Measurements from ENCODE around the gene MFSD11. TPM values are rescaled to one million over a fixed set of nuclear protein-coding genes. Genes with fewer than 3 reads are reported as not detected.
"Not testable (repeated sequence)": the region's sequence is repeated elsewhere in the genome, so short reads cannot be mapped to it uniquely, and the experiment has no call there.

Gene MFSD11
- total RNA-seq, 1 experiment from 2014 or later: 42.3 TPM

- Histone ChIP-seq H3K4me3 (ENCODE audit: low read depth in 2 of 2, low read length in 2 of 2) (no peak overlapping the region), H3K27ac (ENCODE audit: low read length) (no peak overlapping the region), H3K36me3 (ENCODE audit: control insufficient read depth, insufficient read depth, low read length) (peaks cover 33% of the 10 kb centered on the region), H3K4me1 (ENCODE audit: control insufficient read depth, insufficient read depth, low read length) (no peaks in the 10 kb centered on the region), H3K9me3 (ENCODE audit: control insufficient read depth, insufficient read depth, low read depth, low read length) (no peaks in the 10 kb centered on the region), H3K27me3 (ENCODE audit: control insufficient read depth, insufficient read depth, low read length) (no peaks in the 10 kb centered on the region)
- DNase-seq (ENCODE audit: low read depth, low spot score) (no peak), ATAC-seq (no peak)
- in situ Hi-C loops (cut with HindIII; ENCODE audit: low pct_unique_long_range_greater_than_20kb, low sequenced_read_pairs) (no loop called here), intact Hi-C loops (cut with micrococcal nuclease; ENCODE audit: unreplicated experiment) (no loop called here)
- TF ChIP-seq, protein P1, sequence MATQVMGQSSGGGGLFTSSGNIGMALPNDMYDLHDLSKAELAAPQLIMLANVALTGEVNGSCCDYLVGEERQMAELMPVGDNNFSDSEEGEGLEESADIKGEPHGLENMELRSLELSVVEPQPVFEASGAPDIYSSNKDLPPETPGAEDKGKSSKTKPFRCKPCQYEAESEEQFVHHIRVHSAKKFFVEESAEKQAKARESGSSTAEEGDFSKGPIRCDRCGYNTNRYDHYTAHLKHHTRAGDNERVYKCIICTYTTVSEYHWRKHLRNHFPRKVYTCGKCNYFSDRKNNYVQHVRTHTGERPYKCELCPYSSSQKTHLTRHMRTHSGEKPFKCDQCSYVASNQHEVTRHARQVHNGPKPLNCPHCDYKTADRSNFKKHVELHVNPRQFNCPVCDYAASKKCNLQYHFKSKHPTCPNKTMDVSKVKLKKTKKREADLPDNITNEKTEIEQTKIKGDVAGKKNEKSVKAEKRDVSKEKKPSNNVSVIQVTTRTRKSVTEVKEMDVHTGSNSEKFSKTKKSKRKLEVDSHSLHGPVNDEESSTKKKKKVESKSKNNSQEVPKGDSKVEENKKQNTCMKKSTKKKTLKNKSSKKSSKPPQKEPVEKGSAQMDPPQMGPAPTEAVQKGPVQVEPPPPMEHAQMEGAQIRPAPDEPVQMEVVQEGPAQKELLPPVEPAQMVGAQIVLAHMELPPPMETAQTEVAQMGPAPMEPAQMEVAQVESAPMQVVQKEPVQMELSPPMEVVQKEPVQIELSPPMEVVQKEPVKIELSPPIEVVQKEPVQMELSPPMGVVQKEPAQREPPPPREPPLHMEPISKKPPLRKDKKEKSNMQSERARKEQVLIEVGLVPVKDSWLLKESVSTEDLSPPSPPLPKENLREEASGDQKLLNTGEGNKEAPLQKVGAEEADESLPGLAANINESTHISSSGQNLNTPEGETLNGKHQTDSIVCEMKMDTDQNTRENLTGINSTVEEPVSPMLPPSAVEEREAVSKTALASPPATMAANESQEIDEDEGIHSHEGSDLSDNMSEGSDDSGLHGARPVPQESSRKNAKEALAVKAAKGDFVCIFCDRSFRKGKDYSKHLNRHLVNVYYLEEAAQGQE (IDR thresholded peaks at IDR 0.05; ENCODE audit: insufficient read depth in 1 of 2, low read depth in 2 of 2, low read length in 1 of 2): no peak
- TF ChIP-seq TCF7L2 (IDR thresholded peaks at IDR 0.05; ENCODE audit: low read depth, low read length): no peak
- no peak for TF ChIP-seq SIN3A (IDR thresholded peaks at IDR 0.05; ENCODE audit: borderline replicate concordance, insufficient read depth, low read depth, low read length)
- TF ChIP-seq, protein P2, sequence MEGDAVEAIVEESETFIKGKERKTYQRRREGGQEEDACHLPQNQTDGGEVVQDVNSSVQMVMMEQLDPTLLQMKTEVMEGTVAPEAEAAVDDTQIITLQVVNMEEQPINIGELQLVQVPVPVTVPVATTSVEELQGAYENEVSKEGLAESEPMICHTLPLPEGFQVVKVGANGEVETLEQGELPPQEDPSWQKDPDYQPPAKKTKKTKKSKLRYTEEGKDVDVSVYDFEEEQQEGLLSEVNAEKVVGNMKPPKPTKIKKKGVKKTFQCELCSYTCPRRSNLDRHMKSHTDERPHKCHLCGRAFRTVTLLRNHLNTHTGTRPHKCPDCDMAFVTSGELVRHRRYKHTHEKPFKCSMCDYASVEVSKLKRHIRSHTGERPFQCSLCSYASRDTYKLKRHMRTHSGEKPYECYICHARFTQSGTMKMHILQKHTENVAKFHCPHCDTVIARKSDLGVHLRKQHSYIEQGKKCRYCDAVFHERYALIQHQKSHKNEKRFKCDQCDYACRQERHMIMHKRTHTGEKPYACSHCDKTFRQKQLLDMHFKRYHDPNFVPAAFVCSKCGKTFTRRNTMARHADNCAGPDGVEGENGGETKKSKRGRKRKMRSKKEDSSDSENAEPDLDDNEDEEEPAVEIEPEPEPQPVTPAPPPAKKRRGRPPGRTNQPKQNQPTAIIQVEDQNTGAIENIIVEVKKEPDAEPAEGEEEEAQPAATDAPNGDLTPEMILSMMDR (IDR thresholded peaks at IDR 0.05): no peak
- no peak for TF ChIP-seq POLR2AphosphoS5 (IDR thresholded peaks at IDR 0.05; ENCODE audit: low read depth, low read length)
- POLR2A ChIA-PET: no interaction called here
- no TSS peak for BruUV-seq (replicated peaks)
- CTCF ChIA-PET: no interaction called here
Measured at GRCh38 chr17:76722279-76722678, 15.6 kb upstream of the MFSD11 start.

- POLR2A ChIA-PET; H3K27ac ChIP-seq (ENCODE audit: low read length); BruUV-seq (replicated peaks); ATAC-seq; H3K4me3 ChIP-seq (ENCODE audit: low read depth in 2 of 2, low read length in 2 of 2); intact Hi-C loops (cut with micrococcal nuclease; ENCODE audit: unreplicated experiment); CTCF ChIA-PET; H3K27me3 ChIP-seq (ENCODE audit: control insufficient read depth, insufficient read depth, low read length); H3K9me3 ChIP-seq (ENCODE audit: control insufficient read depth, insufficient read depth, low read depth, low read length); H3K4me1 ChIP-seq (ENCODE audit: control insufficient read depth, insufficient read depth, low read length); DNase-seq (ENCODE audit: low read depth, low spot score); in situ Hi-C loops (cut with HindIII; ENCODE audit: low pct_unique_long_range_greater_than_20kb, low sequenced_read_pairs): not testable (repeated sequence)
- peaks cover 33% of the 10 kb centered on the region for H3K36me3 ChIP-seq (ENCODE audit: control insufficient read depth, insufficient read depth, low read length)
Measured at GRCh38 chr17:76722977-76723376, 14.9 kb upstream of the MFSD11 start.

- Histone ChIP-seq H3K4me1 (ENCODE audit: control insufficient read depth, insufficient read depth, low read length) (no peaks in the 10 kb centered on the region), H3K9me3 (ENCODE audit: control insufficient read depth, insufficient read depth, low read depth, low read length) (no peaks in the 10 kb centered on the region), H3K36me3 (ENCODE audit: control insufficient read depth, insufficient read depth, low read length) (peaks cover 28% of the 10 kb centered on the region), H3K27me3 (ENCODE audit: control insufficient read depth, insufficient read depth, low read length) (no peaks in the 10 kb centered on the region), H3K27ac (ENCODE audit: low read length) (no peak overlapping the region), H3K4me3 (ENCODE audit: low read depth in 2 of 2, low read length in 2 of 2) (no peak overlapping the region)
- no peak for ATAC-seq
- POLR2A ChIA-PET: no interaction called here
- TF ChIP-seq SIN3A (IDR thresholded peaks at IDR 0.05; ENCODE audit: borderline replicate concordance, insufficient read depth, low read depth, low read length) (no peak), POLR2AphosphoS5 (IDR thresholded peaks at IDR 0.05; ENCODE audit: low read depth, low read length) (no peak), TCF7L2 (IDR thresholded peaks at IDR 0.05; ENCODE audit: low read depth, low read length) (no peak)
- TF ChIP-seq, protein P2 (IDR thresholded peaks at IDR 0.05): no peak
- TF ChIP-seq, protein P1 (IDR thresholded peaks at IDR 0.05; ENCODE audit: insufficient read depth in 1 of 2, low read depth in 2 of 2, low read length in 1 of 2): no peak
- BruUV-seq (replicated peaks): no TSS peak
- CTCF ChIA-PET: no interaction called here
- DNase-seq (ENCODE audit: low read depth, low spot score): no peak
- intact Hi-C loops (cut with micrococcal nuclease; ENCODE audit: unreplicated experiment) (no loop called here), in situ Hi-C loops (cut with HindIII; ENCODE audit: low pct_unique_long_range_greater_than_20kb, low sequenced_read_pairs) (no loop called here)
Measured at GRCh38 chr17:76723812-76724211, 14.1 kb upstream of the MFSD11 start.

Measured in Panc1 (cell line).